ENCODE measurements around the gene SLC13A4. TPM values are rescaled to one million over a fixed set of nuclear protein-coding genes. Genes with fewer than 3 reads are reported as not detected.
"Not testable (repeated sequence)": the region's sequence is repeated elsewhere in the genome, so short reads cannot be mapped to it uniquely, and the experiment has no call there.

The SLC13A4 gene
- total RNA-seq, 1 donor from 2014 or later: 0.07 TPM

DNA sequence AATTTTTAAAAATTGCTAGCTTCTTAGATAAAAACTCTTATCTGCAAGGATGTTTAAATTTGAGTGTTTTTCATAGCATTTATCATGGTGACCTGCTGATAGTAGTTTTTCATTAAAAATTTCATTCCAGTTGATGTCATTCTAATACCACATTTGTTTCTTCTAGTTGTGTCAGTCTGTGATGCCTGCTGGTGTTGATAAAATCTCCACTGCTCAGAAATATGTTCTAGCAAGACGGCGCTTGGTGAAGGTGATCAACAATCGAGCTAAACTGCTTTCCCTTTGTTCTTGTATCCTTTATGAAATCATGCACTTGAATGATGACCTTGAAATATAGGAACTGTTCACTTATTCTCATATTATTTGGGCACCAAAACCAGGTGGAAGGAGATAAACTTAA lies 83.3 kb downstream of the SLC13A4 start:
- H3K9me3 ChIP-seq (ENCODE audit: insufficient read depth, low read depth, low read length): no peaks in the 10 kb centered on the region
- H3K36me3 Mint-ChIP-seq (ENCODE audit: low read depth, unreplicated experiment): peaks cover 17% of the 10 kb centered on the region
- no peaks in the 10 kb centered on the region for H4K20me1 ChIP-seq (ENCODE audit: insufficient read depth, low read length)
- no peak overlapping the region for H2AFZ ChIP-seq (ENCODE audit: low read depth, low read length)
- no peaks in the 10 kb centered on the region for H3K27me3 ChIP-seq (ENCODE audit: insufficient read depth, low read length)
- DNase-seq (ENCODE audit: low read depth): no peak
- FAIRE-seq: no peak
- H3K4me1 ChIP-seq (ENCODE audit: insufficient read depth, low read length): no peaks in the 10 kb centered on the region
- no peaks in the 10 kb centered on the region for H3K79me2 ChIP-seq (ENCODE audit: insufficient read depth, low read length)
- no peak overlapping the region for H3K4me2 ChIP-seq (ENCODE audit: low read length)
- H3K4me3 Mint-ChIP-seq (ENCODE audit: unreplicated experiment): no peak overlapping the region
- peaks cover 5% of the 10 kb centered on the region for H3K4me1 Mint-ChIP-seq (ENCODE audit: low read depth, unreplicated experiment)
- no peak overlapping the region for H3K9ac ChIP-seq (ENCODE audit: low read length)
- no peak overlapping the region for H3K4me3 ChIP-seq (ENCODE audit: insufficient read depth, low read depth, low read length)
- H3K27me3 Mint-ChIP-seq (ENCODE audit: low read depth, unreplicated experiment): no peaks in the 10 kb centered on the region
- H3K9me3 Mint-ChIP-seq (ENCODE audit: unreplicated experiment): peaks cover 2% of the 10 kb centered on the region
- H3K36me3 ChIP-seq (ENCODE audit: insufficient read depth, low read length): peaks cover 15% of the 10 kb centered on the region
- H3K27ac ChIP-seq (ENCODE audit: low read depth, low read length): no peak overlapping the region
- H3K27ac Mint-ChIP-seq (ENCODE audit: unreplicated experiment): no peak overlapping the region
- TF ChIP-seq EZH2 (IDR thresholded peaks at IDR 0.05; ENCODE audit: insufficient read depth, low read length): no peak
- TF ChIP-seq, protein P1, sequence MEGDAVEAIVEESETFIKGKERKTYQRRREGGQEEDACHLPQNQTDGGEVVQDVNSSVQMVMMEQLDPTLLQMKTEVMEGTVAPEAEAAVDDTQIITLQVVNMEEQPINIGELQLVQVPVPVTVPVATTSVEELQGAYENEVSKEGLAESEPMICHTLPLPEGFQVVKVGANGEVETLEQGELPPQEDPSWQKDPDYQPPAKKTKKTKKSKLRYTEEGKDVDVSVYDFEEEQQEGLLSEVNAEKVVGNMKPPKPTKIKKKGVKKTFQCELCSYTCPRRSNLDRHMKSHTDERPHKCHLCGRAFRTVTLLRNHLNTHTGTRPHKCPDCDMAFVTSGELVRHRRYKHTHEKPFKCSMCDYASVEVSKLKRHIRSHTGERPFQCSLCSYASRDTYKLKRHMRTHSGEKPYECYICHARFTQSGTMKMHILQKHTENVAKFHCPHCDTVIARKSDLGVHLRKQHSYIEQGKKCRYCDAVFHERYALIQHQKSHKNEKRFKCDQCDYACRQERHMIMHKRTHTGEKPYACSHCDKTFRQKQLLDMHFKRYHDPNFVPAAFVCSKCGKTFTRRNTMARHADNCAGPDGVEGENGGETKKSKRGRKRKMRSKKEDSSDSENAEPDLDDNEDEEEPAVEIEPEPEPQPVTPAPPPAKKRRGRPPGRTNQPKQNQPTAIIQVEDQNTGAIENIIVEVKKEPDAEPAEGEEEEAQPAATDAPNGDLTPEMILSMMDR (IDR thresholded peaks at IDR 0.05; ENCODE audit: insufficient read depth, low read depth, low read length): no peak

DNA sequence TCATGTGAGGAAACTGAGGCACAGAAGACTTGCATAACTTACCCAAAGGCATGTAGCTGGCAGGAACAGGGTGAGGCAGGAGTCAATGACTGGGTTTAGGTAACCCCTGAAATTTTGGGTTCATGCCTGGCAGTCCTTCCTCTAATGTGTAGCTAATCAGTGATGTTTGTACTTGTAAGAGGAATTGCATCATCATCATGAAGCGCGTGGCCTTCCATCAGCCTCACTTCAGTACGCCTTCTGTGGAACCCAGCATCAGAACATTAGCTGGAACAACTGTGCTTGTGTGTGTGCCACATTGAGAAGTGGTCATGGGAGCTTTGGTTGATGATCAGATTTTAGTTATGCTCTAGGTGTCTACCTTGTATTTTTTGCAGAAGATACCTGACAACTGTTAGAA lies 83.8 kb downstream of the SLC13A4 start:
- H3K9ac ChIP-seq (ENCODE audit: low read length): no peak overlapping the region
- Mint-ChIP-seq H3K36me3 (ENCODE audit: low read depth, unreplicated experiment) (peaks cover 20% of the 10 kb centered on the region), H3K27me3 (ENCODE audit: low read depth, unreplicated experiment) (no peaks in the 10 kb centered on the region), H3K9me3 (ENCODE audit: unreplicated experiment) (peaks cover 2% of the 10 kb centered on the region), H3K4me3 (ENCODE audit: unreplicated experiment) (no peak overlapping the region), H3K4me1 (ENCODE audit: low read depth, unreplicated experiment) (peaks cover 5% of the 10 kb centered on the region), H3K27ac (ENCODE audit: unreplicated experiment) (no peak overlapping the region)
- no peaks in the 10 kb centered on the region for H3K4me1 ChIP-seq (ENCODE audit: insufficient read depth, low read length)
- H3K4me2 ChIP-seq (ENCODE audit: low read length): no peak overlapping the region
- no peaks in the 10 kb centered on the region for H3K9me3 ChIP-seq (ENCODE audit: insufficient read depth, low read depth, low read length)
- H3K4me3 ChIP-seq (ENCODE audit: insufficient read depth, low read depth, low read length): no peak overlapping the region
- H4K20me1 ChIP-seq (ENCODE audit: insufficient read depth, low read length): no peaks in the 10 kb centered on the region
- TF ChIP-seq, protein P1 (IDR thresholded peaks at IDR 0.05; ENCODE audit: insufficient read depth, low read depth, low read length): no peak
- TF ChIP-seq EZH2 (IDR thresholded peaks at IDR 0.05; ENCODE audit: insufficient read depth, low read length): no peak
- no peaks in the 10 kb centered on the region for H3K27me3 ChIP-seq (ENCODE audit: insufficient read depth, low read length)
- no peak overlapping the region for H3K27ac ChIP-seq (ENCODE audit: low read depth, low read length)
- no peaks in the 10 kb centered on the region for H3K79me2 ChIP-seq (ENCODE audit: insufficient read depth, low read length)
- H2AFZ ChIP-seq (ENCODE audit: low read depth, low read length): no peak overlapping the region
- peaks cover 15% of the 10 kb centered on the region for H3K36me3 ChIP-seq (ENCODE audit: insufficient read depth, low read length)
- DNase-seq (ENCODE audit: low read depth) (no peak), FAIRE-seq (no peak)

- H3K36me3 ChIP-seq (ENCODE audit: insufficient read depth, low read length): peaks cover 12% of the 10 kb centered on the region
- H2AFZ ChIP-seq (ENCODE audit: low read depth, low read length); FAIRE-seq; H4K20me1 ChIP-seq (ENCODE audit: insufficient read depth, low read length); DNase-seq (ENCODE audit: low read depth); H3K27me3 Mint-ChIP-seq (ENCODE audit: low read depth, unreplicated experiment); H3K4me1 ChIP-seq (ENCODE audit: insufficient read depth, low read length); H3K4me2 ChIP-seq (ENCODE audit: low read length); H3K4me1 Mint-ChIP-seq (ENCODE audit: low read depth, unreplicated experiment); H3K9ac ChIP-seq (ENCODE audit: low read length); H3K4me3 ChIP-seq (ENCODE audit: insufficient read depth, low read depth, low read length); H3K9me3 Mint-ChIP-seq (ENCODE audit: unreplicated experiment); H3K4me3 Mint-ChIP-seq (ENCODE audit: unreplicated experiment); H3K27me3 ChIP-seq (ENCODE audit: insufficient read depth, low read length); H3K27ac Mint-ChIP-seq (ENCODE audit: unreplicated experiment); H3K9me3 ChIP-seq (ENCODE audit: insufficient read depth, low read depth, low read length); H3K27ac ChIP-seq (ENCODE audit: low read depth, low read length); H3K79me2 ChIP-seq (ENCODE audit: insufficient read depth, low read length): not testable (repeated sequence)
- H3K36me3 Mint-ChIP-seq (ENCODE audit: low read depth, unreplicated experiment): peaks cover 18% of the 10 kb centered on the region
Measured at GRCh38 chr7:135639690-135640089, 88.3 kb downstream of the SLC13A4 start.

Data from astrocyte (in vitro differentiated cells and primary cell).